Liver (tissue), 9 donors: ENCODE measurements around the gene SMURF2. TPM values are rescaled to one million over a fixed set of nuclear protein-coding genes. Genes with fewer than 3 reads are reported as not detected.

Experiments
- DNase-seq: peaks from one replicate; pipeline ENCODE4 v3.0.0-alpha.2; 2017; ENCODE audit warnings: low spot score
- H3K27ac ChIP-seq, 2 donors: one replicate each; pipeline ENCODE4 v1.7.0; 2013; ENCODE audit warnings: inconsistent platforms in 2 of 2, low read length in 2 of 2, control low read depth in 1 of 2, low read depth in 1 of 2, mild to moderate bottlenecking in 1 of 2
- H3K27me3 ChIP-seq, 4 donors: one replicate each; pipeline versions ENCODE4 v1.6.1 to v1.7.0; 2013; ENCODE audit warnings: low read length in 3 of 4, inconsistent platforms in 1 of 4, mild to moderate bottlenecking in 1 of 4, moderate library complexity in 1 of 4; ENCODE audit not compliant: control insufficient read depth in 4 of 4, insufficient read depth in 4 of 4
- H3K36me3 ChIP-seq, 4 donors: one replicate each; pipeline versions ENCODE4 v1.6.1 to v1.7.0; 2013; ENCODE audit warnings: low read length in 3 of 4, mild to moderate bottlenecking in 3 of 4, low read depth in 1 of 4, moderate library complexity in 1 of 4; ENCODE audit not compliant: control insufficient read depth in 4 of 4, insufficient read depth in 3 of 4
- H3K4me1 ChIP-seq, 4 donors: one replicate each; pipeline versions ENCODE4 v1.6.1 to v1.7.0; 2013; ENCODE audit warnings: low read length in 3 of 4, mild to moderate bottlenecking in 3 of 4, moderate library complexity in 1 of 4; ENCODE audit not compliant: control insufficient read depth in 4 of 4, insufficient read depth in 4 of 4
- H3K4me3 ChIP-seq, 3 donors: one replicate each; pipeline versions ENCODE4 v1.6.1 to v1.7.0; 2013; ENCODE audit warnings: low read length in 3 of 3, control low read depth in 1 of 3, low read depth in 1 of 3, mild to moderate bottlenecking in 1 of 3
- H3K9ac ChIP-seq, 2 donors: one replicate each; pipeline ENCODE4 v1.7.0; 2013; ENCODE audit warnings: low read length in 2 of 2, mild to moderate bottlenecking in 2 of 2, moderate library complexity in 2 of 2, control low read depth in 1 of 2, low read depth in 1 of 2
- H3K9me3 ChIP-seq, 4 donors: one replicate each; pipeline versions ENCODE4 v1.6.1 to v1.7.0; 2013; ENCODE audit warnings: low read length in 3 of 4; ENCODE audit not compliant: control insufficient read depth in 4 of 4
- EGR1 ChIP-seq, 2 donors: IDR thresholded peaks; 2 replicates each; pipeline ENCODE4 v1.6.1; 2016 to 2018; ENCODE audit warnings: antibody characterized with exemption in 2 of 2, low read depth in 2 of 2
- FOXA1 ChIP-seq: IDR thresholded peaks from 2 replicates; pipeline ENCODE4 v1.6.1; 2016; ENCODE audit warnings: antibody characterized with exemption
- FOXA2 ChIP-seq: IDR thresholded peaks from 2 replicates; pipeline ENCODE4 v1.6.1; 2016; ENCODE audit warnings: antibody characterized with exemption
- HNF4A ChIP-seq, 2 donors: conservative IDR thresholded peaks; 2 replicates each; pipeline ENCODE4 v1.6.1; 2016; ENCODE audit warnings: antibody characterized with exemption in 2 of 2, mild to moderate bottlenecking in 2 of 2
- HNF4G ChIP-seq: IDR thresholded peaks from 2 replicates; pipeline ENCODE4 v1.6.1; 2016; ENCODE audit warnings: antibody characterized with exemption
- JUND ChIP-seq, 2 donors: IDR thresholded peaks; 2 replicates each; pipeline ENCODE4 v1.6.1; 2016; ENCODE audit warnings: antibody characterized with exemption in 2 of 2
- NR2F2 ChIP-seq: IDR thresholded peaks from 2 replicates; pipeline ENCODE4 v1.6.1; 2016; ENCODE audit warnings: antibody characterized with exemption
- RAD21 ChIP-seq, 2 donors: IDR thresholded peaks; 2 replicates each; pipeline ENCODE4 v1.6.1; 2016; ENCODE audit warnings: antibody characterized with exemption in 2 of 2, mild to moderate bottlenecking in 2 of 2
- RXRA ChIP-seq, 2 donors: IDR thresholded peaks; 2 replicates each; pipeline ENCODE4 v1.6.1; 2017 to 2018; ENCODE audit warnings: antibody characterized with exemption in 2 of 2, mild to moderate bottlenecking in 1 of 2
- TAF1 ChIP-seq: conservative IDR thresholded peaks from 2 replicates; pipeline ENCODE4 v1.6.1; 2016; ENCODE audit warnings: antibody characterized with exemption, mild to moderate bottlenecking
- WGBS: extraction: QIAGEN DNeasy Blood & Tissue Kit; methylation state at CpG from one replicate; pipeline ENCODE4 v1.1.7; 2013; 5-methylcytosine and 5-hydroxymethylcytosine counted together
- polyA plus RNA-seq, 2 donors: library from polyadenylated mRNA; stranded (reverse) in 1 of 2; unstranded in 1 of 2; fragments of 200-250 nt in 1 of 2; fragments of >200 nt in 1 of 2; fragmentation: Nextera tagmentation in 1 of 2; extraction: Ambion mirVana in 1 of 2; gene quantifications; one replicate each; pipeline versions ENCODE4 v1.2.1 to v1.2.3, GENCODE V29; 2013 to 2015
- total RNA-seq, 2 donors: library from RNA; depleted of rRNA; stranded (reverse); fragments of >200 nt; gene quantifications; one replicate each; pipeline ENCODE4 v1.2.3, GENCODE V29; 2014
- TF ChIP-seq, protein P1 (sequence below): IDR thresholded peaks from 2 replicates; pipeline ENCODE4 v1.6.1; 2016; ENCODE audit warnings: antibody characterized with exemption
- TF ChIP-seq, protein P2 (sequence below): IDR thresholded peaks from 2 replicates; pipeline ENCODE4 v1.6.1; 2016; ENCODE audit warnings: antibody characterized with exemption, mild to moderate bottlenecking
- TF ChIP-seq, protein P3 (sequence below): IDR thresholded peaks from 2 replicates; pipeline ENCODE4 v1.6.1; 2016; ENCODE audit warnings: antibody characterized with exemption
- TF ChIP-seq, protein P4 (sequence below): fragments of 150-350 bp; IDR thresholded peaks from 2 replicates; pipeline ENCODE4 v1.5.1; 2017; ENCODE audit warnings: improper control_type of control experiment, low read depth, low read length; ENCODE audit not compliant: missing input control
- TF ChIP-seq, protein P5 (sequence below): IDR thresholded peaks from 2 replicates; pipeline ENCODE4 v1.6.1; 2016; ENCODE audit warnings: antibody characterized with exemption
- donor health status: healthy.
- donor health status: healthy.
- donor health status: healthy.
- donor health status: healthy.
- donor health status: healthy.

SMURF2 gene
- total and polyA plus RNA-seq, 4 donors, result 2.0 to 6.9 (median 3.5) TPM

DNA sequence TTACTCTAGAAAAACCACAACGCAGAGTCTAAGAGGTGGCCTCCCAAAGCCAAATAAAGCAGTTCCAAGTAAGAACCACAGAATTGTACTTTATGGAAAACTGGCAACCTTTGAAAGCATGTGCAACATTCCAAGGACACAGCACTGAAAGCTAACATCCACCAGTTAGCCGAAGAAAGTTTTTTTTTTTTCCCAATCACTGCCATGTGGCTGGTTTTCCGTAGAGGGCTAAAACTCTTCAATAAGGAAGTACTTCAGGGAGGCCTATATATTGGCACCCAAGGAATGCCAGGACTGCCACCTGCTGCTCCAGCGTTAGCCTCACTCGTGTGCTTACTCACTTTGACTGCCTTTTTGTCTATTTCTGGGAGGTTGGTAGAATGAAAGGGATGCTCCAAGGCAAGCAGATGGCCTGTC lies 130.1 kb downstream of the SMURF2 start (continued):
- TF ChIP-seq, protein P1, sequence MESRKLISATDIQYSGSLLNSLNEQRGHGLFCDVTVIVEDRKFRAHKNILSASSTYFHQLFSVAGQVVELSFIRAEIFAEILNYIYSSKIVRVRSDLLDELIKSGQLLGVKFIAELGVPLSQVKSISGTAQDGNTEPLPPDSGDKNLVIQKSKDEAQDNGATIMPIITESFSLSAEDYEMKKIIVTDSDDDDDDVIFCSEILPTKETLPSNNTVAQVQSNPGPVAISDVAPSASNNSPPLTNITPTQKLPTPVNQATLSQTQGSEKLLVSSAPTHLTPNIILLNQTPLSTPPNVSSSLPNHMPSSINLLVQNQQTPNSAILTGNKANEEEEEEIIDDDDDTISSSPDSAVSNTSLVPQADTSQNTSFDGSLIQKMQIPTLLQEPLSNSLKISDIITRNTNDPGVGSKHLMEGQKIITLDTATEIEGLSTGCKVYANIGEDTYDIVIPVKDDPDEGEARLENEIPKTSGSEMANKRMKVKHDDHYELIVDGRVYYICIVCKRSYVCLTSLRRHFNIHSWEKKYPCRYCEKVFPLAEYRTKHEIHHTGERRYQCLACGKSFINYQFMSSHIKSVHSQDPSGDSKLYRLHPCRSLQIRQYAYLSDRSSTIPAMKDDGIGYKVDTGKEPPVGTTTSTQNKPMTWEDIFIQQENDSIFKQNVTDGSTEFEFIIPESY, result no peak

DNA sequence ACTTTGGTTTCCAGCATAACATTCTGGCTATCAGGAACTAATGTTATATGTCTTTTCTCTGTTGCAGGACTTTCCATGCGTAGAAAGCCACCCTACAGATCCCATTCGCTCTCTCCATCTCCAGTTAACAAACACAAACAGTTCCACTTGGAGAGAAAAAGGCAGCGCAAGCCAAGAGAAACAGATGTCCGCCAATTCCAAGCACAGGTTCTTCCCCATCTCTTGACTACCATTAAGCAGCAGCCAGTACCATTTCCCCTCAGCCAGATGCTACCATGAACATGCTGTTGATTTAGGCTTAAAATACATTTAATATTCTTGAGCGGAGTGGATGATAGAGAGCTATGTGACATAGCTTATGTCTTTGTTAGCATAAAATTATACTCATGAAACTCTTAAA lies 132.9 kb downstream of the SMURF2 start:
- WGBS, result 98% methylated on average over 5 of the region's 5 CpGs
- TF ChIP-seq FOXA1 (no peak), HNF4G (no peak), RXRA (IDR thresholded peaks at IDR 0.05) (no peak), RAD21 (IDR thresholded peaks at IDR 0.05) (no peak), JUND (IDR thresholded peaks at IDR 0.05) (no peak)
- TF ChIP-seq, protein P2, sequence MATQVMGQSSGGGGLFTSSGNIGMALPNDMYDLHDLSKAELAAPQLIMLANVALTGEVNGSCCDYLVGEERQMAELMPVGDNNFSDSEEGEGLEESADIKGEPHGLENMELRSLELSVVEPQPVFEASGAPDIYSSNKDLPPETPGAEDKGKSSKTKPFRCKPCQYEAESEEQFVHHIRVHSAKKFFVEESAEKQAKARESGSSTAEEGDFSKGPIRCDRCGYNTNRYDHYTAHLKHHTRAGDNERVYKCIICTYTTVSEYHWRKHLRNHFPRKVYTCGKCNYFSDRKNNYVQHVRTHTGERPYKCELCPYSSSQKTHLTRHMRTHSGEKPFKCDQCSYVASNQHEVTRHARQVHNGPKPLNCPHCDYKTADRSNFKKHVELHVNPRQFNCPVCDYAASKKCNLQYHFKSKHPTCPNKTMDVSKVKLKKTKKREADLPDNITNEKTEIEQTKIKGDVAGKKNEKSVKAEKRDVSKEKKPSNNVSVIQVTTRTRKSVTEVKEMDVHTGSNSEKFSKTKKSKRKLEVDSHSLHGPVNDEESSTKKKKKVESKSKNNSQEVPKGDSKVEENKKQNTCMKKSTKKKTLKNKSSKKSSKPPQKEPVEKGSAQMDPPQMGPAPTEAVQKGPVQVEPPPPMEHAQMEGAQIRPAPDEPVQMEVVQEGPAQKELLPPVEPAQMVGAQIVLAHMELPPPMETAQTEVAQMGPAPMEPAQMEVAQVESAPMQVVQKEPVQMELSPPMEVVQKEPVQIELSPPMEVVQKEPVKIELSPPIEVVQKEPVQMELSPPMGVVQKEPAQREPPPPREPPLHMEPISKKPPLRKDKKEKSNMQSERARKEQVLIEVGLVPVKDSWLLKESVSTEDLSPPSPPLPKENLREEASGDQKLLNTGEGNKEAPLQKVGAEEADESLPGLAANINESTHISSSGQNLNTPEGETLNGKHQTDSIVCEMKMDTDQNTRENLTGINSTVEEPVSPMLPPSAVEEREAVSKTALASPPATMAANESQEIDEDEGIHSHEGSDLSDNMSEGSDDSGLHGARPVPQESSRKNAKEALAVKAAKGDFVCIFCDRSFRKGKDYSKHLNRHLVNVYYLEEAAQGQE, result no peak
- TF ChIP-seq, protein P3, sequence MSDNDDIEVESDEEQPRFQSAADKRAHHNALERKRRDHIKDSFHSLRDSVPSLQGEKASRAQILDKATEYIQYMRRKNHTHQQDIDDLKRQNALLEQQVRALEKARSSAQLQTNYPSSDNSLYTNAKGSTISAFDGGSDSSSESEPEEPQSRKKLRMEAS, result no peak
- TF ChIP-seq, protein P1, result no peak
- no peaks in the 10 kb centered on the region for H3K27me3 ChIP-seq
- no peak for DNase-seq
- H3K36me3 ChIP-seq, result peaks cover 19 to 89% (median 81%) of the 10 kb centered on the region in 4 donors
- no peaks in the 10 kb centered on the region for H3K9me3 ChIP-seq
- no peak overlapping the region for H3K9ac ChIP-seq
- H3K4me1 ChIP-seq, result no peaks in the 10 kb centered on the region
- no peak overlapping the region for H3K4me3 ChIP-seq
- no peak overlapping the region for H3K27ac ChIP-seq

DNA sequence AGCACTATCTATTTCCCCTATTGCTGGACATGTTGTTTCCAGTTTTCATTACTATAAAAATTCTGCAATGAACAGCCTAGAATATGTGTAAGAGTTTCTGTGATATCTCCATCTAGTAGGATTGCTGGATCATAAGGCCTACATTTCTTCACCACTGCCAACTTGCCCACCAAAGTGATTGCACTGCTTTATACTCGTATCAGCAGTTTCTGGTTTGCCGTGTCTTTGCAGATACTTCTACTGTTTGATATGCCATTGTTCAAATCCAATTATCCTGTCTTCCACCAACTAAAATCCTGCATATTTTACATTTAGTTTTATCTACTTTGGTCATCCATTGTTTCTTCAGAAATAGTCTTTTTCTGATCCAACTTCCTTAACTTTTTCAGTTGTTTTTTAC lies 134.2 kb downstream of the SMURF2 start:
- H3K27ac ChIP-seq, result no peak overlapping the region
- TF ChIP-seq, protein P4, sequence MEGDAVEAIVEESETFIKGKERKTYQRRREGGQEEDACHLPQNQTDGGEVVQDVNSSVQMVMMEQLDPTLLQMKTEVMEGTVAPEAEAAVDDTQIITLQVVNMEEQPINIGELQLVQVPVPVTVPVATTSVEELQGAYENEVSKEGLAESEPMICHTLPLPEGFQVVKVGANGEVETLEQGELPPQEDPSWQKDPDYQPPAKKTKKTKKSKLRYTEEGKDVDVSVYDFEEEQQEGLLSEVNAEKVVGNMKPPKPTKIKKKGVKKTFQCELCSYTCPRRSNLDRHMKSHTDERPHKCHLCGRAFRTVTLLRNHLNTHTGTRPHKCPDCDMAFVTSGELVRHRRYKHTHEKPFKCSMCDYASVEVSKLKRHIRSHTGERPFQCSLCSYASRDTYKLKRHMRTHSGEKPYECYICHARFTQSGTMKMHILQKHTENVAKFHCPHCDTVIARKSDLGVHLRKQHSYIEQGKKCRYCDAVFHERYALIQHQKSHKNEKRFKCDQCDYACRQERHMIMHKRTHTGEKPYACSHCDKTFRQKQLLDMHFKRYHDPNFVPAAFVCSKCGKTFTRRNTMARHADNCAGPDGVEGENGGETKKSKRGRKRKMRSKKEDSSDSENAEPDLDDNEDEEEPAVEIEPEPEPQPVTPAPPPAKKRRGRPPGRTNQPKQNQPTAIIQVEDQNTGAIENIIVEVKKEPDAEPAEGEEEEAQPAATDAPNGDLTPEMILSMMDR, result no peak
- TF ChIP-seq, protein P5, sequence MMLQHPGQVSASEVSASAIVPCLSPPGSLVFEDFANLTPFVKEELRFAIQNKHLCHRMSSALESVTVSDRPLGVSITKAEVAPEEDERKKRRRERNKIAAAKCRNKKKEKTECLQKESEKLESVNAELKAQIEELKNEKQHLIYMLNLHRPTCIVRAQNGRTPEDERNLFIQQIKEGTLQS, result no peak
- no peak for TF ChIP-seq JUND (IDR thresholded peaks at IDR 0.05)
- no peak for TF ChIP-seq TAF1
- TF ChIP-seq HNF4G, result no peak
- no peak for TF ChIP-seq FOXA2
- TF ChIP-seq, protein P2, result no peak
- TF ChIP-seq NR2F2, result no peak
- TF ChIP-seq HNF4A (conservative IDR thresholded peaks at IDR 0.05), result no peak
- TF ChIP-seq EGR1 (IDR thresholded peaks at IDR 0.05; ENCODE audit: low read depth in 2 of 2), result no peak

More for the DNA sequence above, 134.2 kb downstream of the SMURF2 start:
- Histone ChIP-seq H3K4me1 (no peaks in the 10 kb centered on the region), H3K9me3 (no peaks in the 10 kb centered on the region), H3K4me3 (no peak overlapping the region), H3K36me3 (peaks cover 18 to 83% (median 78%) of the 10 kb centered on the region in 4 donors), H3K9ac (no peak overlapping the region), H3K27me3 (no peaks in the 10 kb centered on the region)
- no peak for DNase-seq
- 90% methylated on average over 2 of the region's 2 CpGs for WGBS
